ENCODE data around the gene SDHC. TPM values are rescaled to one million over a fixed set of nuclear protein-coding genes. Genes with fewer than 3 reads are reported as not detected.
"Not testable (repeated sequence)": the region's sequence is repeated elsewhere in the genome, so short reads cannot be mapped to it uniquely, and the experiment has no call there.

Gene SDHC
- total and polyA plus RNA-seq, 4 donors, result 44.3 to 247 (median 96.7) TPM

DNA sequence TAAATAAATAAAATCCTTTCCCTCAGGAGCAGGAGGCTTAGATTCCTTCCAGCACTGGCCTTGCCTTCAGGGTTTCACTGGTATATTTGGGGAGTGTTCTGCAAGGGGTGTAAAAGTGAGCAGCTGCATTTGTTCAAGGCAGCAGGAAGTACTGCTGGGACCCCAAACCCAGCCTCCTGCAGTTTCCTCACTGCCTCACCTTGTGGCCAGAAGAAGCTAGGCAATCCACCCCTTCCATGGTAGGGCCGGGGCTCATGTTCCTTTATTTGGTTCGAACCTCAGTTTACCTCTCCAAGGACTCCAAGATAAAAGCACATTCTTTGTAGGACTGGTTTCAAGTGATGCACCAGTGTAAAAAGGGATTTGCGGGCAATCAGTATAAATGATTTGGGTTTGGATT lies 74.5 kb downstream of the SDHC start:
- no peaks in the 10 kb centered on the region for H3K9me3 ChIP-seq (ENCODE audit: control insufficient read depth in 4 of 4, low read length in 3 of 4)
- H3K27me3 ChIP-seq (ENCODE audit: control insufficient read depth in 4 of 4, insufficient read depth in 4 of 4, low read length in 3 of 4), result no peaks in the 10 kb centered on the region
- no peak for DNase-seq (ENCODE audit: low spot score)
- TF ChIP-seq NR2F2 (IDR thresholded peaks at IDR 0.05), result no peak
- no peak for TF ChIP-seq ATF3 (IDR thresholded peaks at IDR 0.05)
- no peak for TF ChIP-seq HNF4A (conservative IDR thresholded peaks at IDR 0.05)
- TF ChIP-seq TAF1 (conservative IDR thresholded peaks at IDR 0.05), result no peak
- TF ChIP-seq, protein P1, sequence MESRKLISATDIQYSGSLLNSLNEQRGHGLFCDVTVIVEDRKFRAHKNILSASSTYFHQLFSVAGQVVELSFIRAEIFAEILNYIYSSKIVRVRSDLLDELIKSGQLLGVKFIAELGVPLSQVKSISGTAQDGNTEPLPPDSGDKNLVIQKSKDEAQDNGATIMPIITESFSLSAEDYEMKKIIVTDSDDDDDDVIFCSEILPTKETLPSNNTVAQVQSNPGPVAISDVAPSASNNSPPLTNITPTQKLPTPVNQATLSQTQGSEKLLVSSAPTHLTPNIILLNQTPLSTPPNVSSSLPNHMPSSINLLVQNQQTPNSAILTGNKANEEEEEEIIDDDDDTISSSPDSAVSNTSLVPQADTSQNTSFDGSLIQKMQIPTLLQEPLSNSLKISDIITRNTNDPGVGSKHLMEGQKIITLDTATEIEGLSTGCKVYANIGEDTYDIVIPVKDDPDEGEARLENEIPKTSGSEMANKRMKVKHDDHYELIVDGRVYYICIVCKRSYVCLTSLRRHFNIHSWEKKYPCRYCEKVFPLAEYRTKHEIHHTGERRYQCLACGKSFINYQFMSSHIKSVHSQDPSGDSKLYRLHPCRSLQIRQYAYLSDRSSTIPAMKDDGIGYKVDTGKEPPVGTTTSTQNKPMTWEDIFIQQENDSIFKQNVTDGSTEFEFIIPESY (IDR thresholded peaks at IDR 0.05), result no peak
- no peak for TF ChIP-seq JUND (IDR thresholded peaks at IDR 0.05)
- TF ChIP-seq FOXA1 (IDR thresholded peaks at IDR 0.05), result no peak
- no peak for TF ChIP-seq RXRA (IDR thresholded peaks at IDR 0.05)
- no peak for TF ChIP-seq GABPA (IDR thresholded peaks at IDR 0.05 in 1 of 2, conservative IDR thresholded peaks at IDR 0.05 in 1 of 2)
- H3K36me3 ChIP-seq (ENCODE audit: control insufficient read depth in 4 of 4, insufficient read depth in 3 of 4, low read depth in 1 of 4, low read length in 3 of 4), result no peaks in the 10 kb centered on the region
- no peak overlapping the region for H3K9ac ChIP-seq (ENCODE audit: low read depth in 1 of 2, low read length in 2 of 2)
- no peak overlapping the region for H3K4me3 ChIP-seq (ENCODE audit: low read depth in 1 of 3, low read length in 3 of 3)
- WGBS, result 95% methylated on average over 3 of the region's 3 CpGs
- peaks cover 0 to 8% (median 3%) of the 10 kb centered on the region in 4 donors for H3K4me1 ChIP-seq (ENCODE audit: control insufficient read depth in 4 of 4, insufficient read depth in 4 of 4, low read length in 3 of 4)
- peak overlapping the region; percentile 88 to 95 for H3K27ac ChIP-seq (ENCODE audit: low read depth in 1 of 2, low read length in 2 of 2)

DNA sequence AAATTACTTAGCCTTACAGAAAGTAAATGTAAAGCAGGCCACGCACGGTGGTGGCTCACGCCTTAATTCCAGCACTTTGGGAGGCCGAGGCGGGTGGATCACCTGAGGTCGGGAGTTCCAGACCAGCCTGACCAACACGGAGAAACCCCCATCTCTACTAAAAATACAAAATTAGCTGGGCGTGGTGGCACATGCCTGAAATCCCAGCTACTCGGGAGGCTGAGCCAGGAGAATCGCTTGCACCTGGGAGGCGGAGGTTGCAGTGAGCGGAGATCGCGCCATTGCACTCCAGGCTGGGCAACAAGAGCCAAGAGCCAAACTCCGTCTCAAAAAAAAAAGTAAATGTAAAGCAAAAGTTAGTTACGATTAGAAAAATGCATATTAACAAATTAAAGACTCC lies 75.0 kb downstream of the SDHC start:
- not testable (repeated sequence) for H3K4me1 ChIP-seq (ENCODE audit: control insufficient read depth in 4 of 4, insufficient read depth in 4 of 4, low read length in 3 of 4); H3K27me3 ChIP-seq (ENCODE audit: control insufficient read depth in 4 of 4, insufficient read depth in 4 of 4, low read length in 3 of 4); DNase-seq (ENCODE audit: low spot score); H3K36me3 ChIP-seq (ENCODE audit: control insufficient read depth in 4 of 4, insufficient read depth in 3 of 4, low read depth in 1 of 4, low read length in 3 of 4); H3K9me3 ChIP-seq (ENCODE audit: control insufficient read depth in 4 of 4, low read length in 3 of 4)
- Histone ChIP-seq H3K9ac (ENCODE audit: low read depth in 1 of 2, low read length in 2 of 2) (peak overlapping the region; percentile 66 to 72), H3K27ac (ENCODE audit: low read depth in 1 of 2, low read length in 2 of 2) (peak overlapping the region; percentile 88 to 95), H3K4me3 (ENCODE audit: low read depth in 1 of 3, low read length in 3 of 3) (peak overlapping the region; percentile 9 to 56 (median 41))
- 76% methylated on average over 16 of the region's 16 CpGs for WGBS

DNA sequence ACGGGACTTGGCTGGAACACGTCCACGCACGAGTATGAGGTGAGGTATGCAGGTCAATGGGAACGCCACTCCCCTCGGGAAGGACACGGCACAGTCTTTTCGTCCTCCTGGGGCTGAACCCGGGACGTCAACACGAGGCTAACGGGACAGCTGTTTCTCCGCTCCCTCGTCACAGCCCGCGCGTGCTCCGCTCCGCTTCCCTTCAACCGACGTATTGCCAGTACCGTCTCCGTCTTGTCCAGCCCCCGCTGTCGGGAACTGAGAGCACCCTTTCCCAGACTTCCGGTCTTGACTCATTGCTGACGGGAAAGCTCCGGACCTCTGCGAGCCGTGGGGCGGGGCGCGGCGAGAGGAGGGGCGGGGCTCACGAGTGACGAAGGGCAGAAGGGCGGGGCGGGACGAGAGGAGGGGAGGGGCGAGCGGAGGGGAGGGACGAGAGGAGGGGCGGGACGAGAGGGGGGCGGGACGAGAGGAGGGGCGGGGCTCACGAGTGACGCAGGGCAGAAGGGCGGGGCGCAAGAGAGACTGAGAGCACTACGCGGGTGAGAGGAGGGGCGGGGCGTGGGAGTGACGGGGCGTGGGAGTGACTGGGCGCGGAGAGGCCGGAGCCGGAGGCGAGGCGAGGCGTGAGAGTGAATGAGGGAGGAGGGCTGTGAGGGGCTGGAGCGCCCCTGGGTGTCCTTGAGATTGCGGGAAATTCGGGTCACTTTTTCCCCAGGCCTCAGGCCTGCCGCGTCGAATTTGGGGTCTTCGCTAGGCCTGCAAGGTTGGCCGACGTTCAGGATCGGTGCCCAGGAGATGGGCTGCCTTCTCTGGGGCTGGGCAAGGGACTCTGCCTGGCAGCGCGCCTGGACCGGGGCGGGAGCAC lies 75.7 kb downstream of the SDHC start:
- no peaks in the 10 kb centered on the region for H3K27me3 ChIP-seq (ENCODE audit: control insufficient read depth in 4 of 4, insufficient read depth in 4 of 4, low read length in 3 of 4)
- under 1% methylated on average over 77 of the region's 79 CpGs for WGBS
- peak overlapping the region; percentile 59 to 82 (median 60) for H3K4me3 ChIP-seq (ENCODE audit: low read depth in 1 of 3, low read length in 3 of 3)
- H3K9ac ChIP-seq (ENCODE audit: low read depth in 1 of 2, low read length in 2 of 2), result peak overlapping the region; percentile 66 to 72
- H3K36me3 ChIP-seq (ENCODE audit: control insufficient read depth in 4 of 4, insufficient read depth in 3 of 4, low read depth in 1 of 4, low read length in 3 of 4), result no peaks in the 10 kb centered on the region
- H3K9me3 ChIP-seq (ENCODE audit: control insufficient read depth in 4 of 4, low read length in 3 of 4), result no peaks in the 10 kb centered on the region
- peak overlapping the region; percentile 88 to 95 for H3K27ac ChIP-seq (ENCODE audit: low read depth in 1 of 2, low read length in 2 of 2)
- H3K4me1 ChIP-seq (ENCODE audit: control insufficient read depth in 4 of 4, insufficient read depth in 4 of 4, low read length in 3 of 4), result peaks cover 0 to 8% (median 3%) of the 10 kb centered on the region in 4 donors
- peak; percentile 98 for DNase-seq (ENCODE audit: low spot score)
- TF ChIP-seq HNF4A (conservative IDR thresholded peaks at IDR 0.05), result peak; percentile 26 to 49
- TF ChIP-seq GABPA (IDR thresholded peaks at IDR 0.05 in 1 of 2, conservative IDR thresholded peaks at IDR 0.05 in 1 of 2), result peak; percentile 72 to 90
- TF ChIP-seq SP1 (IDR thresholded peaks at IDR 0.05), result peak; percentile 87
- TF ChIP-seq YY1 (IDR thresholded peaks at IDR 0.05), result peak; percentile 75
- TF ChIP-seq RXRA (IDR thresholded peaks at IDR 0.05), result peak; percentile 67 to 76
- no peak for TF ChIP-seq RAD21 (IDR thresholded peaks at IDR 0.05)
- no peak for TF ChIP-seq FOXA1 (IDR thresholded peaks at IDR 0.05)
- TF ChIP-seq, protein P1 (IDR thresholded peaks at IDR 0.05), result peak; percentile 56
- TF ChIP-seq, protein P2, sequence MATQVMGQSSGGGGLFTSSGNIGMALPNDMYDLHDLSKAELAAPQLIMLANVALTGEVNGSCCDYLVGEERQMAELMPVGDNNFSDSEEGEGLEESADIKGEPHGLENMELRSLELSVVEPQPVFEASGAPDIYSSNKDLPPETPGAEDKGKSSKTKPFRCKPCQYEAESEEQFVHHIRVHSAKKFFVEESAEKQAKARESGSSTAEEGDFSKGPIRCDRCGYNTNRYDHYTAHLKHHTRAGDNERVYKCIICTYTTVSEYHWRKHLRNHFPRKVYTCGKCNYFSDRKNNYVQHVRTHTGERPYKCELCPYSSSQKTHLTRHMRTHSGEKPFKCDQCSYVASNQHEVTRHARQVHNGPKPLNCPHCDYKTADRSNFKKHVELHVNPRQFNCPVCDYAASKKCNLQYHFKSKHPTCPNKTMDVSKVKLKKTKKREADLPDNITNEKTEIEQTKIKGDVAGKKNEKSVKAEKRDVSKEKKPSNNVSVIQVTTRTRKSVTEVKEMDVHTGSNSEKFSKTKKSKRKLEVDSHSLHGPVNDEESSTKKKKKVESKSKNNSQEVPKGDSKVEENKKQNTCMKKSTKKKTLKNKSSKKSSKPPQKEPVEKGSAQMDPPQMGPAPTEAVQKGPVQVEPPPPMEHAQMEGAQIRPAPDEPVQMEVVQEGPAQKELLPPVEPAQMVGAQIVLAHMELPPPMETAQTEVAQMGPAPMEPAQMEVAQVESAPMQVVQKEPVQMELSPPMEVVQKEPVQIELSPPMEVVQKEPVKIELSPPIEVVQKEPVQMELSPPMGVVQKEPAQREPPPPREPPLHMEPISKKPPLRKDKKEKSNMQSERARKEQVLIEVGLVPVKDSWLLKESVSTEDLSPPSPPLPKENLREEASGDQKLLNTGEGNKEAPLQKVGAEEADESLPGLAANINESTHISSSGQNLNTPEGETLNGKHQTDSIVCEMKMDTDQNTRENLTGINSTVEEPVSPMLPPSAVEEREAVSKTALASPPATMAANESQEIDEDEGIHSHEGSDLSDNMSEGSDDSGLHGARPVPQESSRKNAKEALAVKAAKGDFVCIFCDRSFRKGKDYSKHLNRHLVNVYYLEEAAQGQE (IDR thresholded peaks at IDR 0.05), result peak; percentile 94
- TF ChIP-seq TAF1 (conservative IDR thresholded peaks at IDR 0.05), result peak; percentile 79
- no peak for TF ChIP-seq HNF4G (IDR thresholded peaks at IDR 0.05)
- peak; percentile 57 for TF ChIP-seq NR2F2 (IDR thresholded peaks at IDR 0.05)
- TF ChIP-seq EGR1 (IDR thresholded peaks at IDR 0.05; ENCODE audit: low read depth in 2 of 2), result peak; percentile 59 to 86
- peak; percentile 86 for TF ChIP-seq ATF3 (IDR thresholded peaks at IDR 0.05)

Measured in liver (tissue), 9 donors.